Glomerular visceral epithelial cell (primary cell): Measurements from ENCODE around the gene HHIPL1.

Source experiments
- DNase-seq: peaks from one replicate; pipeline ENCODE4 v3.0.0-alpha.2; 2016; ENCODE audit errors: extremely low spot score

The HHIPL1 gene

GRCh38 chr14:99689266-99690236 lies 44.6 kb downstream of the HHIPL1 start:
- no peak for DNase-seq

- no peak for DNase-seq
Measured at GRCh38 chr14:99690636-99691035, 45.7 kb downstream of the HHIPL1 start.

GRCh38 chr14:99691111-99691885 lies 46.4 kb downstream of the HHIPL1 start:
- DNase-seq = no peak

GRCh38 chr14:99693918-99694317 lies 49.0 kb downstream of the HHIPL1 start:
- DNase-seq = no peak

GRCh38 chr14:99696929-99697328 lies 52.0 kb downstream of the HHIPL1 start:
- no peak for DNase-seq

DNA sequence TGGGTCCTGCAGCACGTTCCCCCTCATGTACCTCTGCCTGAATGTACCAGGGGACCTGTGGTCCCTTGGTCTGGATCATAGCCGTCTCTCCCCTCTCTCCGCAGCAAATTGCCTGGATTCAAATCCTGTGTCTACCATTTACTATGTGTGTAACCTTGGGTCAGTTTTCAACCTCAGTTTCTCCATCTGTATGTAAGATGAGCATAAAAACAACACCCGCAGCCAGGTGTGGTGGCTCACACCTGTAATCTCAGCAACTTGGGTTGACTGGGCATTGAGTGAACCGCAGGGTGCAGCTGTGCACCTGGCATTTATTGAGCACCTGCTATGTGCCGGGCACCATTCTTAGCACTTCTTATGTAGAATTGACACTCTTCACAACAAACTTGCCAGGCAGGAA lies 53.3 kb downstream of the HHIPL1 start:
- no peak for DNase-seq

- no peak for DNase-seq
Measured at GRCh38 chr14:99698642-99699041, 53.7 kb downstream of the HHIPL1 start.

DNA sequence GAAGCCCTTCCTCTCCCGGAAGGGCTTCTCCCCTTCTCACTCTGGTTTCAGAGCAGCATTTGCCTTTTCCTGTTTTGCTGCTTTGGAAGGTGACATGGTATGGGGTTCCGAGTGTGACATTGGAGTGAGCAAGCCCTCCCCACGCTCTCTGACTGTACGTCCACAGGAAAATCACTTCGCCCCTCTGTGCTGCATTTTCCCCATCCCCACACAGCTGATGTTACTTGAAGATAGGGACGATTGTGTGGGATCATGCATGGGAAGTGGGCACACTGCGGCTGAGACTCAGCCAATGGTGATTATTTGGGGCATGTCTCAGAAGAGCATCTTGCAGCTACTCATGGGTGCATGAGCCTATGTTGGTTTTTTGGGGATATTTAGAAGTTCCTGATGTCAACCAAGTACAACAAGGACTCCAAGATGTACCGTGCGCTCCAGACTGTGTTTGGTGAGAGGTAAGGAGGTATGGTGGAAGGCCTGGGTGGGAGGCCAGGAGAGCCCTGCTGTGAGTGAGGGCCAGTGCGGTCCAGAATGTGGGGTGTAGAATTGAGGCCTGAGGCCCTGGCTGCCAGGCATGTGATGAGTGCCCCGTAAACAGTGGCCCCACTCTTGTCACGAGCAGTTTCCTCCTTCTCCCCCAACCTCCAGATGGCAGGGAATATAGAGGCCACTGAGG lies 54.3 kb downstream of the HHIPL1 start:
- DNase-seq = no peak

- no peak for DNase-seq
Measured at GRCh38 chr14:99699861-99700260, 54.9 kb downstream of the HHIPL1 start.

- no peak for DNase-seq
Measured at GRCh38 chr14:99700379-99700778, 55.5 kb downstream of the HHIPL1 start.

- no peak for DNase-seq
Measured at GRCh38 chr14:99701260-99701659, 56.3 kb downstream of the HHIPL1 start.

GRCh38 chr14:99702115-99702514 lies 57.2 kb downstream of the HHIPL1 start:
- DNase-seq = no peak

DNA sequence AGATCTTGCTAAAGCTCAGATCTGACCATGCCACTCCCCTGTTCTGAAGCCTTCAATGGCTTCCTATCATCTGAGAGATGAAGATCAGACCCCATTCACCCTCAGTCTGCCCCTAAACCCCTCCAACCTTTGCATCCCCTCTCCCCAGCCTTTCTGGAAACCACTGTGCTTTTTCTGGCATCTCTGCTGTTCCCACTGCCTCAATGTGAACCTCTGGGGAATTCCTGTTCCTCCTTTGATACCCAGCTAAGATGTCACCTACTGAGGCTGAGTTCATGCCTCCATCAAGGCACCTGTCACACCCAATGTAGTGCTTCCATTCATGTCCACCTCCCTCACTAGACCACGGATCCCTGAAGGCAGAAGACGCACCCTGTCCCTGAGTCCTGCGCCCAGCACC lies 58.5 kb downstream of the HHIPL1 start:
- DNase-seq = no peak

GRCh38 chr14:99704037-99704436 lies 59.1 kb downstream of the HHIPL1 start:
- no peak for DNase-seq

- no peak for DNase-seq
Measured at GRCh38 chr14:99706107-99706900, 61.4 kb downstream of the HHIPL1 start.

- no peak for DNase-seq
Measured at GRCh38 chr14:99707420-99707819, 62.5 kb downstream of the HHIPL1 start.

- no peak for DNase-seq
Measured at GRCh38 chr14:99707921-99708320, 63.0 kb downstream of the HHIPL1 start.

DNA sequence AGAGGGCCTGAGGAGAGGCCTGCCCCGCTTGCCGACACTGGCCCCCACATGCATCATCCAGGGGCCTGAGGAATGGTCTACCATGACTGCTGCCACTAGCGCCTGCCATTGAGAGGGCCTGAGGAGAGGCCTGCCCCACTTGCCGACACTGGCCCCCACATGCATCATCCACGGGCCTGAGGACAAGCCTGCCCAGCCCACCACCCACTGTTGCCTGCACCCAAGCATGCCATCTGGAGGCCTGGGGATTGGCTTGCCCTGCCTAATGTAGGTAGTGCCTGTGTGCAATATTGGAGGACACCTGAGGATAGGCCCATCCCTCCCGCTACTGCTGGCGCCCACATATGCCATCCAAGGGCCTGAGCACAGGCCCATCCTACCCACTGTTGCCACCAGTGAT lies 63.5 kb downstream of the HHIPL1 start:
- no peak for DNase-seq

DNA sequence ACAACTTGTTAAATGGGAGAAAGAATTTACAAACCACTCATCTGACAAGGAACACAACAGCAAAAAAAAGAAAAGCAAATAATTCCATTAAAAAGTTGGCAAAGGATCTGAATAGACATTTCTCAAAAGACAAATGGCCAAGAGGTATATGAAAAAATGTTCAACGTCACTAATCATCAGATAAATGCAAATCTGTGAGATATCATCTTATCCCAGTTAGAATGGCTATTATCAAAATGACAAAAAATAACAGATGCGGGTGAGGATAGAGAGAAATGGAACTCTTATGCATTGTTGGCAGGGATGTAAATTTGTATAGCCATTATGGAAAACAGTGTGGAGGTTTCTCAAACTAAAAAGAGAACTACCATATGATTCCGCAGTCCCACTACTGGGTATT lies 69.0 kb downstream of the HHIPL1 start:
- no peak for DNase-seq

DNA sequence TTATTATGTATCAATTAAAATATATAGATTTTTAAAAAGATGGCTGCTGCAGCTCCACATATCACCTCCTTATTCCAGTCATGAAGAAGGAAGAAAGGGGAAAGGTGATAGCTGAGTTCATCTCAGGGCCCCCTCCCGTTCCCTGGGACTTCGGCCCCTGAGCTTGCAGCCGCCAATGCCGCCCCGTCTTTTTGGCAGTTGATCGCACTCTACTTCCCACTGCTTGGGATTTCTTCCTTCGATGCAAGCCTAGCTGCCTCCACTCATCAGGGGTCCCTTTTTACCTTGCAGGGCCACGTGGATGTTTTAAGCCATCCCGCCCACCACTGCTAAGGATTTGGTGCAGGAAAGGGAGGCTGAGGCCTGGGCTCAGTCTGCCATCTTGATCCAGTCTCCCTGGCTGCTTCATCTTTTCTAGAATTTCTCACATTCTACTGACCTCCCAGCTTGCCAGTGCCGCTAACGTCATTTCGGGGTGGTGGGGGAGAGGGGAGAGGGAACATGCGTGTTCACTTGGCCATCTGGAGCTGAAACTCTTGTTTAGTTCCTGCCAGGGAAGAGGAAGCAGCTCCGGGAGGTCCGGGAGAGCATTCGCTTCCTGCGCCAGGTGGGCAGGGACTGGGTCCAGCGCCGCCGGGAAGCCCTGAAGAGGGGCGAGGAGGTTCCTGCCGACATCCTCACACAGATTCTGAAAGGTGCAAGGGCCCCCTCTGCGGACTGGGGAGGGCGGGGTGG lies 70.5 kb downstream of the HHIPL1 start:
- DNase-seq = no peak
